GM12878 (cell line): ENCODE data around the gene YY1. TPM values are rescaled to one million over a fixed set of nuclear protein-coding genes. Genes with fewer than 3 reads are reported as not detected.
A peak's percentile ranks its signal among the peaks of the same experiment; 100 is the strongest.

Source experiments
- ATAC-seq: fragments of 200-7000 bp; cut with Tn5 transposase; 3 replicates; pipeline ENCODE4 v1.9.1; 2020; ENCODE audit warnings: mild to moderate bottlenecking, moderate library complexity
- BruUV-seq: library from RNA; stranded (reverse); fragments of 400-500 nt; replicated peaks from 2 replicates; lab custom pipeline; 2021; lab: Mats Ljungman, UMichigan
- CTCF ChIA-PET: fragments of 300-600 bp; sonication (Branson Sonifier 250); formaldehyde crosslinking; extraction: SDS; loops from one replicate; lab custom pipeline; 2021; ENCODE audit warnings: inconsistent platforms; lab: Yijun Ruan, JAX
- POLR2A ChIA-PET: fragments of 350-600 bp; formaldehyde crosslinking; extraction: SDS; loops from one replicate; lab custom pipeline; 2021; ENCODE audit warnings: inconsistent platforms; lab: Charles Lee
- RAD21 ChIA-PET: fragments of 300-600 bp; sonication (Branson Sonifier 250); formaldehyde crosslinking; loops from one replicate; lab custom pipeline; 2023; ENCODE audit warnings: antibody characterized with exemption; ENCODE audit not compliant: unreplicated experiment; lab: Charles Lee
- SMC1A ChIA-PET: fragments of 300-600 bp; sonication (Branson Sonifier 250); formaldehyde crosslinking; loops from one replicate; lab custom pipeline; 2023; ENCODE audit not compliant: unreplicated experiment, uncharacterized antibody; lab: Charles Lee
- DNase-seq: peaks from one replicate; pipeline ENCODE4 v3.0.0-alpha.2; 2011; ENCODE audit warnings: low read depth, low spot score
- FAIRE-seq: peaks from 3 replicates; lab custom pipeline; 2011; peaks lifted over from hg19 to GRCh38; lab: Jason Lieb, UNC
- H2AFZ ChIP-seq: 2 replicates; pipeline ENCODE4 v1.6.0; 2011; ENCODE audit warnings: low read depth, low read length, control low read depth; ENCODE audit not compliant: control insufficient read depth
- H3K27ac ChIP-seq: 2 replicates; pipeline ENCODE4 v1.5.1; 2011; ENCODE audit warnings: control low read depth; ENCODE audit not compliant: control insufficient read depth, insufficient read depth
- H3K27me3 ChIP-seq, 2 experiments: replicated peaks in 1 of 2; 2 replicates each; pipeline versions ENCODE4 v1.6.0 to v1.6.1; 2011; ENCODE audit warnings: low read length in 1 of 2; ENCODE audit not compliant: control insufficient read depth in 2 of 2, insufficient read depth in 2 of 2
- H3K36me3 ChIP-seq, 2 experiments: 2 replicates each; pipeline ENCODE4 v1.5.1; 2011; ENCODE audit warnings: low read length in 1 of 2; ENCODE audit not compliant: control insufficient read depth in 2 of 2, insufficient read depth in 2 of 2
- H3K4me1 ChIP-seq: 2 replicates; pipeline ENCODE4 v1.6.1; 2011; ENCODE audit warnings: mild to moderate bottlenecking, low read length, moderate library complexity, mixed read lengths; ENCODE audit not compliant: control insufficient read depth, insufficient read depth
- H3K4me2 ChIP-seq: 2 replicates; pipeline ENCODE4 v1.6.0; 2011; ENCODE audit warnings: control low read depth; ENCODE audit not compliant: control insufficient read depth, insufficient read depth
- H3K4me3 ChIP-seq: fragments of 200-600 bp; sonication (generic); 2 replicates; pipeline ENCODE4 v1.5.1; 2016
- H3K79me2 ChIP-seq: 2 replicates; pipeline ENCODE4 v1.6.0; 2011; ENCODE audit warnings: low read length; ENCODE audit not compliant: control insufficient read depth, insufficient read depth
- H3K9ac ChIP-seq: 2 replicates; pipeline ENCODE4 v1.8.0; 2011; ENCODE audit warnings: low read length, control low read depth, mixed read lengths; ENCODE audit not compliant: control insufficient read depth, insufficient read depth
- H3K9me3 ChIP-seq: replicated peaks from 3 replicates; pipeline ENCODE4 v1.5.1; 2011; ENCODE audit warnings: mild to moderate bottlenecking, low read length; ENCODE audit not compliant: control insufficient read depth, insufficient read depth
- H4K20me1 ChIP-seq: 2 replicates; pipeline ENCODE4 v1.6.0; 2011; ENCODE audit not compliant: control insufficient read depth, insufficient read depth
- CHD2 ChIP-seq: IDR thresholded peaks from 2 replicates; pipeline ENCODE4 v1.6.1; 2011; ENCODE audit warnings: low read depth, low read length, improper control_type of control experiment, borderline replicate concordance
- EZH2 ChIP-seq: IDR thresholded peaks from 2 replicates; pipeline ENCODE4 v1.6.1; 2012; ENCODE audit warnings: low read depth, mild to moderate bottlenecking, control low read depth, inconsistent platforms, low read length, borderline replicate concordance; ENCODE audit not compliant: control insufficient read depth
- IKZF1 ChIP-seq: fragments of 450-650 bp; conservative IDR thresholded peaks from 2 replicates; pipeline ENCODE4 v1.6.1; 2017; ENCODE audit warnings: antibody characterized with exemption, mild to moderate bottlenecking
- JUNB ChIP-seq: IDR thresholded peaks from 2 replicates; pipeline ENCODE4 v1.6.1; 2016; ENCODE audit warnings: antibody characterized with exemption, mild to moderate bottlenecking
- MTA3 ChIP-seq: IDR thresholded peaks from 2 replicates; pipeline ENCODE4 v1.6.1; 2012; ENCODE audit warnings: low read length, inconsistent platforms, borderline replicate concordance
- MXI1 ChIP-seq: fragments of 150-350 bp; IDR thresholded peaks from 2 replicates; pipeline ENCODE4 v1.6.1; 2011; ENCODE audit warnings: low read depth, mild to moderate bottlenecking, inconsistent platforms, low read length, improper control_type of control experiment
- RELA ChIP-seq: fragments of 450-650 bp; IDR thresholded peaks from 2 replicates; pipeline ENCODE4 v1.8.0; 2014; ENCODE audit warnings: borderline replicate concordance; ENCODE audit not compliant: partially characterized antibody
- SMARCA5 ChIP-seq: fragments of 450-650 bp; IDR thresholded peaks from 2 replicates; pipeline ENCODE4 v1.6.1; 2017; ENCODE audit warnings: mild to moderate bottlenecking
- TCF12 ChIP-seq: IDR thresholded peaks from 2 replicates; pipeline ENCODE4 v1.6.1; 2011; ENCODE audit warnings: low read depth, mild to moderate bottlenecking, low read length
- USF2 ChIP-seq: IDR thresholded peaks from 2 replicates; pipeline ENCODE4 v1.6.1; 2011; ENCODE audit warnings: low read depth, low read length, improper control_type of control experiment, borderline replicate concordance
- ZNF274 ChIP-seq: IDR thresholded peaks from one replicate; pipeline ENCODE4 v1.8.0; 2011; ENCODE audit not compliant: insufficient read length, insufficient read depth
- ZNF687 ChIP-seq: fragments of 450-650 bp; IDR thresholded peaks from 2 replicates; pipeline ENCODE4 v1.6.1; 2017; ENCODE audit warnings: mild to moderate bottlenecking, moderate library complexity
- ZZZ3 ChIP-seq: IDR thresholded peaks from 2 replicates; pipeline ENCODE4 v1.6.1; 2011; ENCODE audit warnings: low read depth; ENCODE audit not compliant: control insufficient read depth, insufficient read length
- WGBS: methylation state at CpG from one replicate; pipeline ENCODE4 v1.1.6; 2016; ENCODE audit warnings: low lambda C conversion rate; ENCODE audit not compliant: insufficient replicate concordance, insufficient coverage; ENCODE audit errors: missing lambda C conversion rate; 5-methylcytosine and 5-hydroxymethylcytosine counted together
- in situ Hi-C: fragments of 300-500 bp; cut with MboI; formaldehyde crosslinking; loops from 9 replicates; pipeline ENCODE4 v1.14.3; 2018; ENCODE audit warnings: mixed read lengths
- intact Hi-C: fragments of 100-400 bp; cut with micrococcal nuclease; formaldehyde crosslinking; loops from one replicate; pipeline ENCODE4 v1.14.2; 2022; ENCODE audit not compliant: unreplicated experiment
- polyA plus RNA-seq, 11 experiments: library from polyadenylated mRNA; depleted of rRNA in 4 of 11; unstranded in 6 of 11; stranded (reverse) in 5 of 11; fragments of >200 nt; fragmentation: Nextera tagmentation in 4 of 11; fragmentation: Illumina TruSeq in 1 of 11; extraction: Ambion mirVana in 4 of 11; extraction: Trizol in 1 of 11; gene quantifications; 1 replicate in 1 of 11; 2 replicates in 10 of 11; pipeline versions ENCODE4 v1.2.1 to v1.2.3, GENCODE V29; 2011 to 2016; ENCODE audit warnings: inconsistent platforms in 2 of 11, missing spikeins in 2 of 11, low read depth in 1 of 11
- total RNA-seq, 4 experiments: library from RNA; depleted of rRNA in 3 of 4; stranded (reverse); fragments of >200 nt in 3 of 4; fragmentation: Illumina TruSeq in 1 of 4; extraction: Trizol in 1 of 4; gene quantifications; 2 replicates each; pipeline versions ENCODE4 v1.2.1 to v1.2.3, GENCODE V29; 2013 to 2021
- TF ChIP-seq, protein P1 (sequence below): IDR thresholded peaks from 2 replicates; pipeline ENCODE4 v1.6.1; 2011; ENCODE audit warnings: low read depth, mild to moderate bottlenecking, low read length, moderate library complexity, borderline replicate concordance; ENCODE audit errors: extremely low read depth
- TF ChIP-seq, protein P2 (sequence below): fragments of 450-650 bp; IDR thresholded peaks from 2 replicates; pipeline ENCODE4 v1.6.1; 2017; ENCODE audit warnings: mild to moderate bottlenecking, low read depth, inconsistent platforms; ENCODE audit not compliant: poor library complexity, severe bottlenecking

Gene YY1
- total and polyA plus RNA-seq, 10 of the 15 experiments (the other 5 are each of a cell fraction or from before 2014, with no cell fraction given): 23.7 to 74.0 (median 39.9) TPM

GRCh38 chr14:100192672-100193416 is 46.1 kb upstream of the YY1 start:
- BruUV-seq: no TSS peak
- TF ChIP-seq, protein P1, sequence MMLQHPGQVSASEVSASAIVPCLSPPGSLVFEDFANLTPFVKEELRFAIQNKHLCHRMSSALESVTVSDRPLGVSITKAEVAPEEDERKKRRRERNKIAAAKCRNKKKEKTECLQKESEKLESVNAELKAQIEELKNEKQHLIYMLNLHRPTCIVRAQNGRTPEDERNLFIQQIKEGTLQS: peak; percentile 60; the same call in 1 of the 2 replicates
- TF ChIP-seq ZZZ3 (no peak), CHD2 (peak; percentile 83; the same call in 1 of the 2 replicates), MTA3 (no peak), USF2 (peak; percentile 87), ZNF687 (peak; percentile 33), IKZF1 (peak; percentile 78), JUNB (no peak), TCF12 (peak; percentile 79; the same call in 1 of the 2 replicates), MXI1 (peak; percentile 81), ZNF274 (no peak), RELA (peak; percentile 8), EZH2 (no peak), SMARCA5 (peak; percentile 93)
- TF ChIP-seq, protein P2, sequence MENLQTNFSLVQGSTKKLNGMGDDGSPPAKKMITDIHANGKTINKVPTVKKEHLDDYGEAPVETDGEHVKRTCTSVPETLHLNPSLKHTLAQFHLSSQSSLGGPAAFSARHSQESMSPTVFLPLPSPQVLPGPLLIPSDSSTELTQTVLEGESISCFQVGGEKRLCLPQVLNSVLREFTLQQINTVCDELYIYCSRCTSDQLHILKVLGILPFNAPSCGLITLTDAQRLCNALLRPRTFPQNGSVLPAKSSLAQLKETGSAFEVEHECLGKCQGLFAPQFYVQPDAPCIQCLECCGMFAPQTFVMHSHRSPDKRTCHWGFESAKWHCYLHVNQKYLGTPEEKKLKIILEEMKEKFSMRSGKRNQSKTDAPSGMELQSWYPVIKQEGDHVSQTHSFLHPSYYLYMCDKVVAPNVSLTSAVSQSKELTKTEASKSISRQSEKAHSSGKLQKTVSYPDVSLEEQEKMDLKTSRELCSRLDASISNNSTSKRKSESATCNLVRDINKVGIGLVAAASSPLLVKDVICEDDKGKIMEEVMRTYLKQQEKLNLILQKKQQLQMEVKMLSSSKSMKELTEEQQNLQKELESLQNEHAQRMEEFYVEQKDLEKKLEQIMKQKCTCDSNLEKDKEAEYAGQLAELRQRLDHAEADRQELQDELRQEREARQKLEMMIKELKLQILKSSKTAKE: no peak

More at GRCh38 chr14:100192672-100193416, 46.1 kb upstream of the YY1 start:
- ATAC-seq (peak; percentile 99), DNase-seq (peak; percentile 96), FAIRE-seq (peak; percentile 93)
- Histone ChIP-seq H3K9ac (peak overlapping the region; percentile 85), H2AFZ (peak overlapping the region; percentile 90), H3K9me3 (no peaks in the 10 kb centered on the region), H3K4me1 (peaks cover 11% of the 10 kb centered on the region), H3K36me3 (no peaks in the 10 kb centered on the region), H3K27me3 (no peaks in the 10 kb centered on the region), H3K4me3 (peak overlapping the region; percentile 68), H3K27ac (peak overlapping the region; percentile 86), H3K79me2 (no peaks in the 10 kb centered on the region), H3K4me2 (peak overlapping the region; percentile 88), H4K20me1 (no peaks in the 10 kb centered on the region)
- CTCF ChIA-PET: interaction anchor here (0.6 to 4.4 kb wide), 45 partner anchors 9 to 218 kb away, joined by 3 to 65 read pairs (median 4); partner anchors contain the start of genes EVL and WDR25
- WGBS: 1% methylated on average over 58 of the region's 62 CpGs
- SMC1A ChIA-PET: interaction anchor here (0.6 to 3.1 kb wide), 19 partner anchors 10 to 210 kb away, joined by 3 to 21 read pairs (median 3); partner anchors contain the start of gene EVL
- intact Hi-C loops: loop anchor here (1.0 to 5.0 kb wide), 7 partner anchors 21 to 210 kb away; no protein-coding TSS in a partner anchor
- POLR2A ChIA-PET: interaction anchor here (1.0 to 1.2 kb wide), 3 partner anchors 22 to 121 kb away, joined by 3 to 4 read pairs (median 3); no protein-coding TSS in a partner anchor
- in situ Hi-C loops: no loop called here
- RAD21 ChIA-PET: interaction anchor here (0.6 to 2.2 kb wide), 21 partner anchors 12 to 216 kb away, joined by 3 to 13 read pairs (median 4); partner anchors contain the start of gene EVL
